ENCODE results near the gene OR6C2. TPM values are rescaled to one million over a fixed set of nuclear protein-coding genes. Genes with fewer than 3 reads are reported as not detected.

The OR6C2 gene
- total and polyA plus RNA-seq, 2 of the 8 experiments (the other 6 are each of a cell fraction or from before 2014, with no cell fraction given): not detected

- WGBS, 2 experiments (ENCODE audit: extremely low coverage in 1 of 2, insufficient coverage in 1 of 2, insufficient read length in 1 of 2, insufficient replicate concordance in 2 of 2, low coverage in 1 of 2, low lambda C conversion rate in 2 of 2, missing lambda C conversion rate in 1 of 2): 92% methylated on average over 2 of the region's 2 CpGs; no CpG with 5 or more reads in 1 of the 2 experiments
- no peak overlapping the region for H3K23ac ChIP-seq (ENCODE audit: insufficient read length)
- H2BK120ac ChIP-seq (replicated peaks; ENCODE audit: low read depth, low read length): no peak overlapping the region
- H3K56ac ChIP-seq (replicated peaks; ENCODE audit: insufficient read length, low read depth, low read length): no peak overlapping the region
- H3K27ac ChIP-seq (ENCODE audit: low read depth, low read length): no peak overlapping the region
- no peak overlapping the region for H3K4ac ChIP-seq (replicated peaks; ENCODE audit: insufficient read length, low read depth, low read length)
- ChIA-PET POLR2A (ENCODE audit: partially characterized antibody) (no interaction called here), CTCF (ENCODE audit: partially characterized antibody) (interaction anchor here (1.1 to 1.3 kb wide), 2 partner anchors 115 to 202 kb away, joined by 3 to 4 read pairs; no protein-coding TSS in a partner anchor)
- H2AK5ac ChIP-seq (ENCODE audit: low read depth, low read length): no peak overlapping the region
- no peaks in the 10 kb centered on the region for H3K79me1 ChIP-seq (ENCODE audit: low read depth, low read length)
- no peak for FAIRE-seq
- H3K9ac ChIP-seq (replicated peaks in 1 of 4; ENCODE audit: extremely low read depth in 1 of 4, low read depth in 3 of 4, low read length in 3 of 4): no peak overlapping the region
- H3K18ac ChIP-seq (ENCODE audit: extremely low read depth, low read length): no peak overlapping the region
- no peaks in the 10 kb centered on the region for H3K79me2 ChIP-seq (ENCODE audit: control insufficient read depth in 1 of 2, insufficient read depth in 2 of 2, low read length in 2 of 2)
- H2BK15ac ChIP-seq (ENCODE audit: low read length): no peak overlapping the region
- no peaks in the 10 kb centered on the region for H3K27me3 ChIP-seq (replicated peaks in 1 of 4; ENCODE audit: control insufficient read depth in 3 of 4, extremely low read depth in 1 of 4, insufficient read depth in 3 of 4, low read length in 3 of 4)
- no peaks in the 10 kb centered on the region for H4K20me1 ChIP-seq (replicated peaks in 1 of 2; ENCODE audit: control insufficient read depth in 1 of 2, insufficient read depth in 2 of 2, low read length in 2 of 2)
- H2BK5ac ChIP-seq (ENCODE audit: low read depth, low read length): no peak overlapping the region
- no peaks in the 10 kb centered on the region for H3K4me1 ChIP-seq (replicated peaks in 1 of 4; ENCODE audit: control insufficient read depth in 3 of 4, insufficient read depth in 4 of 4, low read length in 3 of 4)
- H3K4me2 ChIP-seq (ENCODE audit: insufficient read depth in 1 of 2, low read depth in 2 of 2, low read length in 2 of 2): no peak overlapping the region
- no peak overlapping the region for H3K4me3 ChIP-seq (ENCODE audit: extremely low read depth in 1 of 4, insufficient read depth in 2 of 4, low read depth in 3 of 4, low read length in 4 of 4)
- H3K14ac ChIP-seq (ENCODE audit: insufficient read length): no peak overlapping the region
- 0 out of 2 replicates have a peak overlapping the region, but pooled peaks have one; percentile 57 for H2AFZ ChIP-seq (ENCODE audit: low read length)
- H4K8ac ChIP-seq (ENCODE audit: extremely low read depth, insufficient read depth, low read length): no peak overlapping the region
- H3K36me3 ChIP-seq (ENCODE audit: control insufficient read depth in 2 of 4, insufficient read depth in 4 of 4, low read length in 3 of 4): no peaks in the 10 kb centered on the region
- H4K5ac ChIP-seq (ENCODE audit: insufficient read length, low read depth, low read length): no peak overlapping the region
- no peak overlapping the region for H2BK12ac ChIP-seq (ENCODE audit: low read depth, low read length)
- H2BK20ac ChIP-seq (ENCODE audit: low read length): no peak overlapping the region
- DNase-seq (ENCODE audit: low read depth in 1 of 2, low spot score in 2 of 2): no peak
- no peaks in the 10 kb centered on the region for H3K9me3 ChIP-seq (ENCODE audit: insufficient read depth in 2 of 2, low read depth in 1 of 2, low read length in 1 of 2)
- H3K23me2 ChIP-seq (ENCODE audit: low read depth, low read length): no peaks in the 10 kb centered on the region
- H4K91ac ChIP-seq (replicated peaks; ENCODE audit: insufficient read length, low read length): no peak overlapping the region
- TF ChIP-seq CHD1 (IDR thresholded peaks at IDR 0.05; ENCODE audit: low read depth, low read length) (no peak), KDM5A (IDR thresholded peaks at IDR 0.05; ENCODE audit: low read length) (no peak)
These were observed 23.4 kb upstream of the OR6C2 start for GRCh38 chr12:55420307-55420962.
